SH-SY5Y (cell line): Measurements from ENCODE around the gene HIVEP3.

Source experiments
- GATA2 ChIP-seq: IDR thresholded peaks from 2 replicates; pipeline ENCODE4 v1.6.1; 2011; ENCODE audit warnings: mild to moderate bottlenecking, low read depth, low read length
- GATA3 ChIP-seq: IDR thresholded peaks from 2 replicates; pipeline ENCODE4 v1.6.1; 2011; ENCODE audit warnings: low read depth, mild to moderate bottlenecking, low read length, moderate library complexity

HIVEP3 gene

DNA sequence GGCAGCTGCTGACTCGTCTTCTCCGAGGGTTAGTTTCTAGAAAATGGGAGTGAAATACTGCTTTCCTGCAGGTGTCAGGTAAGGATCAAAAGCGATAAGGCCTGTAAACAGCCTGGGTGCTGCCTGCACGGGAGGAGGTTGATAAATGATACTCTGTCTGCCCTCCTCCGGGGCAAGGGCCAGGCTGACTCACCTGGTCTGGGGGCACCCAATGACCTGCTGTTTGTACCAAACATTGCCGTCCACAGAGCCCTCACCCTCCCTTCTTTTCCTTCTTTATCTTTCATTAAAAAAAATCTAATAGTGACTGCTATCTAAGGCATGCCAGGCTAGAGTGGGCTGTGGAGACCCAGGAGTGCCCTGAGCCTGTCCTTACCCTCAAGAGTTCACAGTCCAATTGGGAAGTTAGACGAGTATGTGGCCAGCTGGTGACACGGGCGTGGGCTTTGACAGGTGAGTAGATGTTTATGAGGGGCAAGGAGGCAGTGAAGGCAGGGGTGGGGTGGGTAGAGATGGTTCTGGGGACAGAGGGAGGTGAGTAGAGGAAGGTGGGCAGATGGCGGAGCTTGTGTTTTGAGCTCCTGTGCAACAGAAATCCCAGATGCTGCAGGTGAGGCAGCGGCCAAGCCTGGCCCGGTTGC lies 450.5 kb downstream of the HIVEP3 start:
- TF ChIP-seq GATA2 = no peak
- no peak for TF ChIP-seq GATA3

- TF ChIP-seq GATA2 (no peak), GATA3 (no peak)
Measured at GRCh38 chr1:41467673-41468072, 451.0 kb downstream of the HIVEP3 start.

GRCh38 chr1:41466146-41466545 lies 452.6 kb downstream of the HIVEP3 start:
- TF ChIP-seq GATA2 (no peak), GATA3 (no peak)

GRCh38 chr1:41465741-41466140 lies 453.0 kb downstream of the HIVEP3 start:
- TF ChIP-seq GATA3 (no peak), GATA2 (no peak)

- TF ChIP-seq GATA2 (no peak), GATA3 (no peak)
Measured at GRCh38 chr1:41464885-41465284, 453.8 kb downstream of the HIVEP3 start.

GRCh38 chr1:41463516-41463915 lies 455.2 kb downstream of the HIVEP3 start:
- TF ChIP-seq GATA2 (no peak), GATA3 (no peak)

DNA sequence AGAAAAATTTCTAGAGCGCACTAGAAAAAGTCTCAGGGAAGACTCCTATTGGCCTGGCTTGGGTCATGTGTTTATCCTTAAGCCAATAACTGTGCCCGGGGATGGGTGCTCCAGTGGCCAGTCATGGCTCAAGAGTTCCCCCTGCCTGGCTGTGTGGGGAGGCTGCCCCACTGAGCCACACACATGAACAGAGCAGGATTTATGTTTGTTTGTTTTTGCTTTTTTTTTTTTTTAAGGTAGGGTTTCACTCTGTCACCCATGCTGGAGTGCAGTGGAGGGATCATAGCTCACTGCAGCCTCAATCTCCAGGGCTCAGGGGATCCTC lies 456.1 kb downstream of the HIVEP3 start:
- TF ChIP-seq GATA2 (no peak), GATA3 (no peak)

DNA sequence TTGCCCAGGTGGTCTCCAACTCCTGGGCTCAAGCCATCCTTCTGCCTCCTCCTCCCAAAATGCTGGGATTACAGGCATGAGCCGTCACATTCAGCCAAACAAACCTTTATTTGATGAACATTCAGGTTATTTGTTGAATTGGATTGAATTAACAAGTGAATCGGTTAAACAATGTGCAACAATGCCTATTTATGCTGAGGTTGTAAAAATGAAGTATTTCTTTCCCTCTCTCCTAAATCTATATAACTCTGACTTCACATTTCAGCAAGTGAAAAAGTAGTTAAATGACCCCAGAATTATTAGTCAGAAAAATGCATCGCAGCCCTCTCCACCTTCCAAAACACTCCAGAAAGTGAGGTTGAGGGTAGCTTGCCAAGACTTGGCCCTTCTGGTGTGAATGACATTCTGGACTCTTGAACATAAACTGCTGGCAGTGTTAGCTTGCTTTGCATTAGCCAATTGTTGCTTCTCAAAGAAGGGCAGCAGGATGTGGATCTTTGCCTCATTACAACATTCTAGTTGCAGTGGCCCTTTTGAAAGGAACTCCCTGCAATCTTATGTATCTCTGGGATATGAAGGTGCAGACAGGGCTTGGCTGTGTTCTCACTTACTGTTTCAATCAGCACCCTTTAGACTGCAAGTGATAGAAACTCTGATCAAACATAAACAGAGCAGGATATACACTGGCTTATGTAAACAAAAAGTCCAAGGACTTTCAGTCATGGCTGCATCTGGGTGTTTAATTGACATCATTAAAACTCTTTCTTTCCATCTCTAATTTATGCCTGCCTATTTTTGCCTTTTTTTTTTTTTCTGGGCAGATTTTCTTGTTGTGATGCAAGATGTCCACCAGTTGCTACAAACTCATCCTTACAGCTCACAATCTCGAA lies 456.7 kb downstream of the HIVEP3 start:
- TF ChIP-seq GATA3 (no peak), GATA2 (no peak)

- TF ChIP-seq GATA2 = no peak
- TF ChIP-seq GATA3 = no peak
Measured at GRCh38 chr1:41456847-41457540, 461.7 kb downstream of the HIVEP3 start.
